ENCODE measurements around the gene HIBCH.
"Not testable (repeated sequence)": the region's sequence is repeated elsewhere in the genome, so short reads cannot be mapped to it uniquely, and the experiment has no call there.

The HIBCH gene

DNA sequence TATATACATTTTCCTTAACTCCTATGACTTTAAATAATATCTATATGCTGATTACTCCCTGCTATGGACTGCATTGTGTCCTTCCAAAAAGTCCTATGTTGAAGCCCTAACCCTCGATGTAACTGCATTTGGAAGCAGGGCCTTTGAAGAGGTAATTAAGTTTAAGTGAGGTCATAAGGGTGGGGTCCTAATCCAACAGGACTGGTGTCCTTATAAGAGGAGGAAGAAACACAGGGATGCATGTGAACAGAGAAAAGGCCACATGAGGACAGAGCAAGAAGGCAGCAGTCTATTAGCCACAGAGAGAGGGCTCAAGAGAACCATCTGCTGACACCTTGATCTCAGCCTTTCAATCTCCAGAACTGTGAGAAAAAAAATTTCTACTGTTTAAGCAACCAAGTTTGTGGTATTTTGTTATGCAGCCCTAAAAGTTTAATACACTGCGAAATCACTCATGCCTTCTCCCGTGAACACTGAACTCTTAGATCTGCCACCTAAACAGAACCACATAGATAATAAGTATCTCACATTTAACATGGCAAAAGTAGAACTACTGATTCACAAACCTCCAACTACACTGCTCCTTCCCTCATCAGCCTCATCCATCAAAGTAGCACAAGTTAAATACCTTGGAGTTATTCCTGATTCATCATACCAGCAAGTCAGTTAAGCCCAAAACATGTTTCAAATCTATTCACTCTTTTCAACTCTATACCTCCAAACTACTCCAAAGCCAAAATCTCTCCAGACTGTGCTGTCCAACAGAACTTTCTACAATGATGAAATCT, 65.4 kb downstream of the HIBCH start:
- no peak for FAIRE-seq
- no peak for DNase-seq (ENCODE audit: insufficient read length, low spot score)

DNA sequence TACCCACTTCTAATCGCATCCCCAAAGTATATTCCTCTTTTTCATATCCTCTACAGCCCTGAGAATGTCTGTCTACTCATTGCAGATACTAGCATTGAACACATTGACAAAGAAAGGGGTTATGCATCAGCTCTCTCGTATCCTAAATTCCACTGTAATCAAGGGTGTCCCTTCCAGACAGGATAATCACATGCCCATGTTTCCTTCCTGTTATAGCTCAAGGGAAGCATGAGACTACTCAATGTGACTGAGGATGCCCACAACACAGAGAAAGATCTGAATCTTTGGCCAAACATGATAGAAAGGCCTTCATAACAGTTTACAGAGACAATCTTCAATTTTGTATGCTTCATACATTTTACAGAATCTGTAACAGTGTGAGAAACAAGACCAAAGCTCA, 69.2 kb downstream of the HIBCH start:
- no peak for DNase-seq (ENCODE audit: insufficient read length, low spot score)
- no peak for FAIRE-seq

DNA sequence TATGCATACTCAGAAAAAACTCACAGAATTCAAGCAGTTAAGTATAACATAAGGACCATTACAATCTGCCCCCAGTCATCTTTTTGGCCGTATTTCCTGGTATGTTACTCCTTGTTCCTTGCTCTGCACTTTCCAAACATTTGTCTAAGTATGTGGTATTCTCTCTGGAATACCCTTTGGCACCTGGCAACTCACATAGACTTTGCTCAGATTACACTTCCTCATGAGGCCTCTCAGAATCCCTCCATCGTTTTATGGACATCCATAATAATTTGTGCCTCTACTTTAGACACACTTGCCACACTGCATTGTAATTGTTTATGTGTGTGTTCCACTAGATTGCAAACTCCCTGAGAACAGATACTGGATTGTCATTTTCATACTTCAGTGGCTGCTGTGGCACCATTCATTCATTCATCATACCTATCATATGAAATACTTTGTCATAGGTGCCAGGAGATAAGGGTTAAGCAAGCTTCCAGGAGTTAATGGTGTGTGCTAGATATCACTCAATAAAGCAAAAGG, 84.0 kb downstream of the HIBCH start:
- no peak for FAIRE-seq
- no peak for DNase-seq (ENCODE audit: insufficient read length, low spot score)

DNA sequence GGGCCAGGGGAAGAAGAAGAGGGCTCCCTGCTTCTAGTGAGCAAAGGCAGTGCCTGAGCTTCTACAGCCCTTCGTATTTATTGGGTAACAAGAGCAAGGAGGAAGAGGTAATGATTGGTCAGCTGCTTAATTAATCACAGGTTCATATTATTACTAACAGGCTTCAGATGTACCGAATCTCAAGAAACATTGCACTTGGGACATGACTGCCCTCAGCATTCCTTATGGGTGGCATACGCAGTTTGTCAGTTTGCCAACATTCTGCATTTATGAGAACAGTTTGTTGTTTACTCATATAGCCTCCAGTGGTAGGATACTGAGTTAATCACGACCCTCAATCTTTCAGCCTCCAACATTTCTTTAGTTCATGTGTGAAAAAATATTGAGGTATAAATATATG, 84.5 kb downstream of the HIBCH start:
- DNase-seq (ENCODE audit: insufficient read length, low spot score) (no peak), FAIRE-seq (no peak)

DNA sequence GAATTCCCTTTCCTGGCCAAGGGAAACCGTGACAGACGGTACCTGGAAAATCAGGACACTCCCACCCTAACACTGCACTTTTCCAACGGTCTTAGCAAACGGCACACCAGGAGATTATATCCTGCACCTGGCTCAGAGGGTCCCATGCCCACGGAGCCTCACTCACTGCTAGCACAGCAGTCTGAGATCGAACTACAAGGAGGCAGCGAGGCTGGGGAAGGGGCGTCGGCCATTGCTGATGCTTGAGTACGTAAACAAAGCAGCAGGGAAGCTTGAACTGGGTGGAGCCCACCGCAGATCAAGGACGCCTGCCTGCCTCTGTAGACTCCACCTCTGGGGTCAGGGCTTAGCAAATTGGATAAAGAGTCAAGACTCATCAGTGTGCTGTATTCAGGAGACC, 95.6 kb downstream of the HIBCH start:
- not testable (repeated sequence) for DNase-seq (ENCODE audit: insufficient read length, low spot score)

DNA sequence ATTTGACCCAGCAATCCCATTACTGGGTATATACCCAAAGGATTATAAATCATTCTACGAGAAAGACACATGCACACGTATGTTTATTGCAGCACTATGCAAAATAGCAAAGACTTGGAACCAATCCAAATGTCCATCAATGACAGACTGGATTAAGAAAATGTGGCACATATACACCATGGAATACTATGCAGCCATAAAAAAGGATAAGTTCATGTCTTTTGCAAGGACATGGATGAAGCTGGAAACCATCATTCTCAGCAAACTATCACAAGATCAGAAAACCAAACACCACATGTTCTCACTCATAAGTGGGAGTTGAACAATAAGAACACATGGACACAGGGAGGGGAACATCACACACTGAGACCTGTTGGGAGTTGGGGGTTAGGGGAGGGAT, 96.9 kb downstream of the HIBCH start:
- FAIRE-seq; DNase-seq (ENCODE audit: insufficient read length, low spot score): not testable (repeated sequence)

More for the DNA sequence above, 95.6 kb downstream of the HIBCH start:
- FAIRE-seq = not testable (repeated sequence)

DNA sequence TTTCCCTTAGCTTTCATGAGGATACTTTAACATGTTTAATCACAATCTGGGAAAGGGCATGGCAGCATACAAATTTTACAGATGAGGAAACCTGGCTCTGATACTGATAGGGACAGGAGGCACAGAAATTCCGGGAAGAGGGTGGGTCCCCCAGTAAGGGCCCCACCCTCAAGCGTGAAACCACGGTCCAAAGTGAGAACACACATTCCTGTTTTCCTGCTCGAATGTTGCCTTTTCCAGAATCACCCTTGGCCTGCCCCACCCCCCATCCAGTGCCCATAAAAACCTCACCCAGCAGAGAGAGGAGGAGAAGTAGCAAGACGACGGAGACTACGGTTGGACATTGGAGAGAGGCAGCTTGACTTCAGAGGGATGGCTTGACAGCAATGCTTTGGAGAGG, 98.2 kb downstream of the HIBCH start:
- DNase-seq (ENCODE audit: insufficient read length, low spot score) (no peak), FAIRE-seq (no peak)

DNA sequence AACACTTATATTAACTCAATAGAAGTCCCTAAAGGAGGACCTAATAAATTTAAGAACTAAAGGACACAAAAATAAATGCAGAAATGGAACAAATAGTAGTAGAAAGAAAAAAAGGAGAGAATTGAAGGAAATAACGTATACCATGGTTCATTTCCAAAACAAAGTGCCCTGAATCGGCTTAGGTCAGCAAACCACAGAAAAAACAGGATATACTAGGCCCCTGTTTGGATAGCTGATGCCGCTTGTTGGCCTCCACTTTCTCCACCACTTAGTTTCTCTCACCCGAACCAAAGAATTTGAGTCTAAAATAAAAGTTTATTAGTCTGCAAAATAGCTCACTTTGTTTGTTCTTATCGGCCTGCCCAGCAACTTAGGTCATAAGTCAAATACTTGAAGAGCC, 100.4 kb downstream of the HIBCH start:
- DNase-seq (ENCODE audit: insufficient read length, low spot score) (no peak), FAIRE-seq (no peak)

DNA sequence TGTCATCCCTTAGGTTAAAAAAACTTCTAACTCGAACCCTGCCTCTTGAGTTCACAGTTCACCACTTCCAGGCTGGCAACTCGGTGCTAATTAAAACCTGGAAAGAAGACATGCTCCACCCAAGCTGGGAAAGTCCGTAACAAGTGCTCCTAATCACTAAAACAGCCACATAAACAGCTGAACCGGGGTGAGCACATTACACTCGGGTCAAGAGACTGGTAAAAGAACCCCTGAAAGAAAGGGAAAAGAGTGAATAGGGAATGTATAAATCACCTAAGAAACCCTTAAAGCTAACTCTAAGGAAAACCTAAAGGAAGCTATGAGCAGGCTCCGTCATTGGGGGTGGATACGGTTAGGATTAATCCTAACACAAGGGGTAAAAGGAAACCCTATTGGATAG, 102.0 kb downstream of the HIBCH start:
- no peak for FAIRE-seq

DNA sequence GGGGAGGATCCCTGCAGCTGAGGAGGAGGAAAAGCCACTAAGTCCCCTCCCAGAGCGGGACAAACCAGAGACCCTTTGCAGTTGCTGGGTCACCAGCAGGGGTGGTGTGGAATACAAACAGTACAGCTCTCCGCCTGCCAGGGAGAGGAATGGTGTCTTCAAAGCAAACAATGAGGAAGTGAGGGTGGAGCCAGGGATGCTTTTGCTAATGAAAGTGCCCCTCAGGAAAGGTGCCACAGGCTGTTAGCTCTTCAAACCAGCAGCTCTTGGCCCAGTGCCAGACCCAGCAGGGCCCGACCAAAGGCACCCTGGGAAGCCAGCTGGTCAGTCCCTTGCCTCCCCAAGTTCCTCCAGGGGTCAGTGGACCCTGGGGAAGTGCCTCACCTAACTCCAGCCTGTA, 102.8 kb downstream of the HIBCH start:
- DNase-seq (ENCODE audit: insufficient read length, low spot score) = no peak
- no peak for FAIRE-seq

More for the DNA sequence above, 102.0 kb downstream of the HIBCH start:
- DNase-seq (ENCODE audit: insufficient read length, low spot score) = no peak

DNA sequence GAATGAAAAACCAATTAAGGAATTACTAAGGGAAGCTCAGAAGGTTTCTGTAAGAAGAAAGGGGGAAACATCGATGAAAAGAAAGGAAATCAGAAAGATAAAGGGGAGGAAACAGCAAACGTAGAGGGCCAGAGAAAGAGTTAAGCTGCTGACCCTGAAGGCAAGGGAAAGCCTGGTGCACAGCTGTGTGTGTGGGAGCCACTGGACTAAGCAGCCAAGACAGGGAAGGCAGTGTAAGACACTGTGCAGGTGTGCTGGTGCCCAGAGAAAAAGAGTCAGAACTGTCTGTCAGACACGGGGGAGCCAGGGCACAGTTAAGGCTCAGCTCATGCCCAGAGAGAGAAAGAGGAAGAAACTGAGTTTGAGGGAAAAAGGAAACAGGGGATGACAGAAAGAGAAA, 104.0 kb downstream of the HIBCH start:
- no peak for DNase-seq (ENCODE audit: insufficient read length, low spot score)
- no peak for FAIRE-seq

DNA sequence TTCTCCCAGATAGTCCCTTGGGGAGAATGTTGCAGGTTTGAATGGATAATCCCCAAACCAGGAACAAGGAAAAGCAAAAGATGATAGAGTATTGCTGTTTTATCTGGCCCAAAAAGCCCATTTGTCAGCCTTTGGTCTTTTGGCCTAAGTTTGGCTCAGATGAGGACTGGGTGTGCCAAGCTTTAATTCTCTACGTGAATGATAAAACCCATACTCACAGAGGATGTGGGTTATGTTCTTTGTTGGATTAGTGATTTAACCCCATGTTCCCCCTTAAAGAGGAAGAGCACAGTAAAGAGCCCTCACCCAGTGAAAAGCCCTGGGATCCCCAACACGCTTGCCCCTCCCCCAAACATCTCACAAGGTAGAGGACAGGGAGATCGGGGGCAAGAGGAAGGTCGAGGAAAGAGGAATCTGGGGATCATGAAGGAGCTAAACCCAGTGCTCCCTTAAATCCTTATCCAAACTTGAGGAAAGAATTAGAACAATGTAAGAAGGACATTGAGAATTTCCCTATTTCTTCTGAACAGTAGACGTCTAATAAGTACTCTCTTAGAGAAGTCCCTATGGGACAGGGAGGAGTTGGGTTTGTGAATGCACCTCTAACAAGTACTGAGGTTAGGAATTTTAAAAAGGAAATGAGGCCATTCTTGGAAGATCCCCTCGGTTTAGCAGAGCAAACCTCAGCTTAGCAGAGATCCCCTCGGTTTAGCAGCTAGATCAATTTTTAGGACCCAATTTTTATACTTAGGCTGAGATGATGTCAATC, 105.0 kb downstream of the HIBCH start:
- no peak for DNase-seq (ENCODE audit: insufficient read length, low spot score)
- no peak for FAIRE-seq

DNA sequence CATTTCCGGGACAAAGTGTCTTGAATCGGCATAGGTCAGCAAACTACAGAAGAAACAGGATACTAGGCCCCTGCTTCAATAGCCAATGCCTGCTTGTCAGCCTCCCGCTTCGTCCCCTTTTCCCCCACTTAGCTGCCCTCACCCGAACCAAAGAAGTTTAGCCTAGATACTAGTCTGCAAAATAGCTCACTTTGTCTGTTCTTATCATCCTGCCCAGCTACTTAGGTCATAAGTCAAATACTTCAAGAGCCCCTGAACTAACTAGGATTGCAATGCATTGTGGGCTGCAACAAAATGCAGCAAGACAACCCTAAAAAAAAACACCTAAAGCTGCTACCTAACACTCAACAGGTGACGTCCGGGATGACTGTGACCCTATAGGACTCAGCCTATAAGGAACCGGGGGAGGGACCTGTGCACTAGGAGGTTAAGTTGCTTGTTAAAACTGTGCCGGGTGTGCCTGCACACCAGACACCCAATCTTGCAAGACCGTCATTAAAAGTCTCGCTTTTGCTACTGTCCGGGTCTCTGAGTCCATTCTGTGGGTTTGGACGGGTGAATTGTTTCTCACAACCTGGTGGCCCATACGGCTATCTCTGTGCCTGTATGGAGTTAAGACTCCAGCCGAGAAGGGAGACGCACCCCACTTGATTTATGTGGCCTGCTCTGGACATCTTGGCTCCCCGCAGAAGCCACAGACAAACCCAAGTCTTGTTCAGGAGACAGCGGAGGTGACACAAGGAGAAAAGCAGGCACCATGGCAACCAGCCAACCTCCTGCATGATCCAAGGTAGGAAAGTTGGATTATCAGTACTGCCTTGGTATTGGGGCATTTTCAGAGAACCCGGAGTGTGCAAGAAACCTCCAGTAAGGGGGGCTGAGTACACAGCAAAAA, 105.9 kb downstream of the HIBCH start:
- no peak for DNase-seq (ENCODE audit: insufficient read length, low spot score)
- FAIRE-seq = no peak

DNA sequence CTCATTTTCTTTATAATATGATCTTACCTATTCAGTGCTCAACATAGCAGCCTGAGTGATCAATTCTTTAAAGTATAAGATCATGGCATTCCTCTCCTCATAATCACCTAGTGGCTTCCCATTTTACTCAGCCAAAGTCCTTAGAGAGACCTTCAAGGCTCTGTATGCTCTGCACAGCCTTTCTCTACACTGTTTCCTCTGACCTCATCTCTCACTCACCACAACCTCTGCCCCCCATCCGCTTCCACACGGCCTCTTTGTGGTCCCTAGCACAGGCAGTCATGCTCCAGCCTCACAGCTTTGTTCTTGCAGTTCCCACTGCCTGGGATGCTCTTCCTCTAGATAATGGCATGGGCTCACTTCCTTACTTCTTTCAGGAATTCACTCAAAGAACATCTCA, 109.2 kb downstream of the HIBCH start:
- DNase-seq (ENCODE audit: insufficient read length, low spot score) = no peak
- no peak for FAIRE-seq

DNA sequence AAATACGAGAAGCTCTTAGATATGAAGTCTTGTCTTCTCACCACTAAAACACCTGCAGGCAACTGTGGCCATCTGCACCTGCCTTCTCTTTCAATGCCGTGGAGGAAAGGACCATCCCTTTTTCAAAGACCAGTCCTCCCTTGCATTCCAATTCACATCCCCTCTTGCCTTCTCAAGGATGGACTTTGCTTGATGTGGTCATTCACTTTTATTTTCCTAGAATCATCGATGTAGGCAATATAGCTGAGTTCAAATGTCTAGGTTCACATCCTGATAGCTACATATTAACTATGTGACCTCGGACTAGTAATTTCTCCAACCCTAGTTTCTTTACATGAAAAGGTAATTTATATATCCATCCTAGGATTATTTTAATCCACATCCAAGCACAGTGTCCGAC, 110.1 kb downstream of the HIBCH start:
- FAIRE-seq = no peak
- DNase-seq (ENCODE audit: insufficient read length, low spot score) = no peak

DNA sequence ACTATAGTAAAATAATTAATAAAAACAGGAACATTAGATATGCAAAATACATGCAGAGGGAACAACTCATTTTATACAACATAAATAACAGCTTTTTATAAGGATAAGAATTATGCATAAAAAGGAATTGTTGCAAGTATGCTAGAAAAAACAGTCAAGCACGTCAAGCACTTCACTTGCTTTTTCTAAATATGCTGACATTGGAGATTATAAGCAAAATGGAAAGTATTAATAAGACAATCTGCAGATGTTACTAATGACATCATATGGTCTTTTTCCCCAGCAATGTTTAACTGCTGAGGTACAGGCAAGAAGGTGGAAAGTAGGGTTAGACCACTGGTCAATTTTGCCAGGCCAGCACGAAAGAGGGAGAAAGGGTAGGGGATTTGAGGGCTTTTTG, 111.7 kb downstream of the HIBCH start:
- FAIRE-seq = no peak
- DNase-seq (ENCODE audit: insufficient read length, low spot score) = no peak

DNA sequence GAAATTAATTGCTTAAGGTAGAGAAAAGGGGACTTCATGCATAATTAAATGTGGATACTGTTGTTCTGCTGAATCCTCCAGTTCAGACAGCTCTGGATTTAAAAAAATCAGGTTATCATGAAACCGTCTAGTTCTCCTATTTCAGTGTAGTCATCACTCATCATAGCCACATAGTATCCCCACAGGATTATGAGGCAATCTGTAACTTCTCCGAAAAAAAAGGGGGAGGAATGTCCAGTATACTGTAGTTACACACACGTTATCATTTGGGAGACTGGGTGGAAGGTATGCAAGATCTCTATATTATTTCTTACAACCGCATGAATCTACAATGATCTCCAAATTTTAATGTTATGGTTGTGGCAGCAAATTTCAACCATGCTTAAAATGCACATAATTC, 114.0 kb downstream of the HIBCH start:
- no peak for DNase-seq (ENCODE audit: insufficient read length, low spot score)
- no peak for FAIRE-seq

DNA sequence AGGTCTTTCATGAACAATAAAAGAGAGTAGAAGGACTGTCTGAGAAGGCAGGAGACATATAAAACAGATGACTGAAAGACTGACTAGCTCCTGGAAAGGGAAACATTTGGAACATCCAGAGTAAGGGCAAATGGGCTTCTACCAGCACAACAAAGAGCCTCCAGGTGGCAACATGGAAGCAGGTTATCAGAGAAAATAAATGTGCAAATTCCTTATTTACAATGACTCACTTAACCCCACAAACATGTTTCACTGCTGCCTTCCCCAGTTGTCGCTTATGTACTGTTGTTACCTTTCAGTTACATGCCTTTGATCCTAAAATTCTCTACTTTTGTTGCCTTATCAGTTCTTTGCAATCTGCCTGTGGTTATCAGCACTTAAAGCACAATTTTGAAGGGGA, 117.0 kb downstream of the HIBCH start:
- FAIRE-seq = no peak
- no peak for DNase-seq (ENCODE audit: insufficient read length, low spot score)

DNA sequence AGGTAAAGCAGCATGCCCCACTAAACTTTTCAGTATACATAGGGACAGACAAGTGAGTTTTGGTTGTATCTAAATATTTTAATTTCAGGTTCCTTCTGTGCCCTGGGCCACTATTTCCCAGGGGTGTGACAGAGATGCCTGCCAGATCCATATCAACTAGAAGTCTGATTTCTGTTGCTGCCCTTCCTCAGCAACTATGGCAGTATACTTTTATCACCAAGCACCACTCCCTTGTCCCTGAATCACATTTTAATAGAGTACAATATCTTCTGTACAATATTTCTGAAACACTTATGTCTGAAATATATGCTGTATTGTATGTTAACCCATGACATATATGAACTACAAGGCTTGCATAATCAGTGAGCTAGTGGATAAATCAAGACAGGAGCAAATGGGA, 117.6 kb downstream of the HIBCH start:
- FAIRE-seq = no peak
- no peak for DNase-seq (ENCODE audit: insufficient read length, low spot score)

DNA sequence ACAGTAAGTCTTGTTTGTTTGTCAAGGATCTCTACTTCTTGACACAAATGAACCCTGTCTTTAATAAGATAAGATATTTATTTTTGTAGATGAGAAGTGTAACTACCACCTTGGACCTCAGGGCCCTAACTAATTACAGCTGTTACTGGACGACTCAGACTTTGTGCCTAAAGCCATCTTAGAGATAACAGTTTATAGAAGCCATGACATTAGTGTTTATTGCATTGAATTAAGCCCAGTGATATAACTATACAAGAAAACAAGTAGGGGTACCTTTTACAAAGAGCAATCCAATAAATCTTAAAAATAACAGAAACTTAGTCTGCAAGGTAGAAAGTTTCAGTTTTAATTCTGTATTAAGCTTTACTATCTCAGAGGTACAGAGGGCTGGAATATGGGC, 119.0 kb downstream of the HIBCH start:
- no peak for FAIRE-seq
- no peak for DNase-seq (ENCODE audit: insufficient read length, low spot score)

DNA sequence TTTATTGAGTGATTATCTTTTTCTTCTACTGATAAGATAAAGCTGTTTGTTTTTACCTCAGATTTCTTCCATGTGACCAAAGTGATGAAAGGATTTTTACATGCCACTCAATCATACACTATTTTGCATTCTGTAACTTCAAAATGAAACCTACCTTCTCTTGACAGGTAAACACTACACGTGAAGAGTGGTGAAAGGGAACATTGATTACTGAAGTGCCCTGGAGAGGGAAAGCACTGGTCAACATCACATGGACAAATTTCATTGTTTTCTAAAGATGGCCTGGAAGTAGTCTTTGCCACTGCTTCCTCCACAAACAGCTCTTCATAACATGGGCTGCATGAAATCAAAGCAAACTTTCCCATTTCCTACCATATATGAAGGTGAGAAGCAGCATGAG, 120.1 kb downstream of the HIBCH start:
- peak; percentile 33 for FAIRE-seq
- no peak for DNase-seq (ENCODE audit: insufficient read length, low spot score)
